Measurements from ENCODE around the gene RABGEF1. TPM values are rescaled to one million over a fixed set of nuclear protein-coding genes. Genes with fewer than 3 reads are reported as not detected.
"Not testable (repeated sequence)": the region's sequence is repeated elsewhere in the genome, so short reads cannot be mapped to it uniquely, and the experiment has no call there.

RABGEF1 gene
- total RNA-seq, result 48.0 TPM

GRCh38 chr7:66740302-66740979, at the start of gene RABGEF1:
TSS of gene RABGEF1 (plus strand) at chr7:66740733. CDS start at chr7:66771900, 31,167 bp downstream.
- peak; percentile 93 for DNase-seq

- no peak for DNase-seq
Measured at GRCh38 chr7:66693331-66693730, 47.2 kb upstream of the RABGEF1 start.

- no peak for DNase-seq
Measured at GRCh38 chr7:66694286-66694685, 46.2 kb upstream of the RABGEF1 start.

- not testable (repeated sequence) for DNase-seq
Measured at GRCh38 chr7:66695417-66695816, 45.1 kb upstream of the RABGEF1 start.

DNA sequence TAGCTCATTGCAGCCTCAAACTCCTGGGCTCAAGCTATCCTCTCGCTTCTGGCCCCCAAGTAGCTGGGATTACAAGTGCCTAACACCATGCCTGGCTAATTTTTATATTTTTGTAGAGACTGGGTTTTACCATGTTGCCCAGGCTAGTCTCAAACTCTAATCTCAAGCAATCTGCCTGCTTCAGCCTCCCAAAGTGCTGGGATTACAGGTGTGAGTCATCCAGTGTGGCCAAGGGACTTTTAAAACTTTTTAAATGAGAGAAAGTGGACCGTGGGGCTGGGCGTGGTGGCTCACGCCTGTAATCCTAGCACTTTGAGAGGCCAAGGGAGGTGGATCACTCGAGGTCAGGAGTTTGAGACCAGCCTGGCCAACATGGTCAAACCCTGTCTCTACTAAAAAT, 44.4 kb upstream of the RABGEF1 start:
- DNase-seq, result not testable (repeated sequence)

- DNase-seq, result no peak
Measured at GRCh38 chr7:66696774-66697191, 43.8 kb upstream of the RABGEF1 start.

GRCh38 chr7:66697449-66698438, 42.8 kb upstream of the RABGEF1 start:
- peak; percentile 76 for DNase-seq

- no peak for DNase-seq
Measured at GRCh38 chr7:66698652-66699205, 41.8 kb upstream of the RABGEF1 start.

DNA sequence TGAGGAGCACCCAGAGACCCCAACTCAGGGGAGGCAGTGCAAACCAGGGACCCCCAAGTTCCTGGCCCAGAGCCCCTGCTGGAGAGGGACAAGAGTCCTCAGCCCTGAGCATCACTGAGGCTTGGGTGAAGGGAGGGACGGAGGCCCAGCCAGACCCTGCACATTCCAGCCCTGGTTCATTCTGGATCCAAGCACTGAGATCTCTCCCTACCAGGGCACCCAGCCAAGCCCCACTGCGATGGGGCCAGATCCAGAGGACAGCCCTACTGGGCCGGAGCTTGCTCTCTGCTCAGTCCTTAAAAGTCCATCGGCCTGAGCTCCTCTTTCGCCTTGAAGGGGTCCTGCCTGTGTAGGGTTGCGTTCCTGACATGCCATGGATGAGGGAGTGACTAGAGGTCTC, 40.5 kb upstream of the RABGEF1 start:
- no peak for DNase-seq

DNA sequence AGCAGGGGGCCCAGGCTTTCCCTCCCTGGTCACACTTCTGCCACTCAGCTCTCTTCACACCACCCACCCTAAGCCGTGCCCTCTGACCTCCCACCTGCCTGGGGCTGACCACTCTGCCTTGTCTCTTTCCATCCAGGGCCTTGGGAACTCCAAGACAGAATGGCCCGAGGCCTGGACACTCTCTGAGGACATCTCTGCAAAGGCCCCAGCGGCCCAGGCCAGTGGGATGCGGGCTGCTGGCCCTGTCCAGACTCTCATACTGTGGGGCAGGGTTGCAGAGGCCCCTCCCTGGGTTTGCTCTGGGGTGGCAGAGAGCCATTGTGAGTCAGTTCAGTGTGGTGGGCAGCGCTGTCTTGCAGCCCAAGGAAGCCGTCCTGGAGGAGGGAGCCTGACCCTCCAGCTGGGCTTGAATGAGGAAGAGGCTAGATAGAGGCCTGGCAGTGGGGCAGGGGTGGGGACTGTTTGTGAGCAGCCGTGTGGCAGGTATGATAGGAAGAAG, 39.9 kb upstream of the RABGEF1 start:
- DNase-seq, result no peak

GRCh38 chr7:66707825-66708224, 32.7 kb upstream of the RABGEF1 start:
- no peak for DNase-seq

- not testable (repeated sequence) for DNase-seq
Measured at GRCh38 chr7:66710752-66711151, 29.8 kb upstream of the RABGEF1 start.

GRCh38 chr7:66713687-66714086, 26.8 kb upstream of the RABGEF1 start:
- no peak for DNase-seq

DNA sequence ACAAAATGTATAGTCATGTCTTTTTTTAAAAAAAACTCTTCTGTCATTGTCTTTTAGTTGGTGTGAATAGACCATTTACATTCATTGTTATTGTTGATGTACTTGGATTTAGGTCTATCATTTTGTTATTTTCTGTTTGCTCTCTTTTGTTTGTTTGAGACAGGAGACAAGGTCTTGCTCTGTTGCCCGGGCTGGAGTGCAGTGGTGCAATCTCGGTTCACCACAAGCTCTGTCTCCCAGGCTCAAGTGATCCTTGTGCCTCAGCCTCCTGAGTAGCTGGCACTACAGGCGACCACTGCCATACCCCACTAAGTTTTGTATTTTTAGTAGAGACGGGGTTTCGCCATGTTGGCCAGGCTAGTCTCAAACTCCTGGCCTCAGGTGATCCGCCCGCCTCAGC, 23.9 kb upstream of the RABGEF1 start:
- not testable (repeated sequence) for DNase-seq

- DNase-seq, result no peak
Measured at GRCh38 chr7:66720561-66720960, 20.0 kb upstream of the RABGEF1 start.

- no peak for DNase-seq
Measured at GRCh38 chr7:66725843-66726242, 14.7 kb upstream of the RABGEF1 start.

DNA sequence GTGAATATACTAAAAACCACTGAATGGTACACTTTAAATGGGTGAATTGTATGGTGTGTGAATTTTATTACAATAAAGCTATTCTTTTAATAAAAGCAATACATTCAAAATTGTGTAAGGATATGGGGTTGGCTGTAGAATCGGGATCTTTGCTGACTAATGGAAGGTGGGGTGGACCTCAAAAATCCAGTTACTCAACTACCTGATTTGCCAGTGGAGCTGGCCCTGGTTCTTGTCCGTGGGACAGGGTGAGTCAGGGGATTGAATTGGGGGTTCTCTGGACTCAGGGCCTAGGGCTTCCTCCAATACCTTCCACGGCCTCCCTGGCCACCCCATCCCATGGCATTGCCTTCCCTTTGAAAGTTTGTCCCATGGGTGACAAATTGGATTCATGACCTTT, 13.5 kb upstream of the RABGEF1 start:
- DNase-seq, result no peak

DNA sequence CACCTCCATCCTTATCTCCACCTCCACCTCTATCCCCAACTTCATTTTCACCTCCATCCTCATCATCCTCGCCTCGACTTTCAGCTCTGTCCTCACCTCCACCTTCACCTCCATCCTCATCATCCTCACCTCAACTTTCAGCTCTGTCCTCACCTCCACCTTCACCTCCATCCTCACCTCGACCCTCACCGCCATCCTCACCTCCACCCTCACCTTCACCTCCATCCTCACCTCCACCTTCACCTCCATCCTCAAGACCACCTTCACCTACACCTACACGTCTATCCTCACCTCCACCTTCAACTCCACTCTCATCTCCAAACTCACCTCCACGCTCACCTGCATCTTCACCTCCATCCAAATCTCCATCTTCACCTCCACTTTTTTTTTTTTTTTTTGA, 12.0 kb upstream of the RABGEF1 start:
- DNase-seq, result no peak

GRCh38 chr7:66729274-66729673, 11.3 kb upstream of the RABGEF1 start:
- no peak for DNase-seq

- no peak for DNase-seq
Measured at GRCh38 chr7:66731986-66732385, 8.5 kb upstream of the RABGEF1 start.

- no peak for DNase-seq
Measured at GRCh38 chr7:66732439-66732838, 8.1 kb upstream of the RABGEF1 start.

- no peak for DNase-seq
Measured at GRCh38 chr7:66734006-66734405, 6.5 kb upstream of the RABGEF1 start.

- no peak for DNase-seq
Measured at GRCh38 chr7:66735154-66735553, 5.4 kb upstream of the RABGEF1 start.

All from occipital lobe (tissue), 2 donors.